ENCODE data around the gene CNPY3. TPM values are rescaled to one million over a fixed set of nuclear protein-coding genes. Genes with fewer than 3 reads are reported as not detected.

Gene CNPY3
- total RNA-seq, 4 donors from 2014 or later = 10.3 to 24.4 (median 21.0) TPM

DNA sequence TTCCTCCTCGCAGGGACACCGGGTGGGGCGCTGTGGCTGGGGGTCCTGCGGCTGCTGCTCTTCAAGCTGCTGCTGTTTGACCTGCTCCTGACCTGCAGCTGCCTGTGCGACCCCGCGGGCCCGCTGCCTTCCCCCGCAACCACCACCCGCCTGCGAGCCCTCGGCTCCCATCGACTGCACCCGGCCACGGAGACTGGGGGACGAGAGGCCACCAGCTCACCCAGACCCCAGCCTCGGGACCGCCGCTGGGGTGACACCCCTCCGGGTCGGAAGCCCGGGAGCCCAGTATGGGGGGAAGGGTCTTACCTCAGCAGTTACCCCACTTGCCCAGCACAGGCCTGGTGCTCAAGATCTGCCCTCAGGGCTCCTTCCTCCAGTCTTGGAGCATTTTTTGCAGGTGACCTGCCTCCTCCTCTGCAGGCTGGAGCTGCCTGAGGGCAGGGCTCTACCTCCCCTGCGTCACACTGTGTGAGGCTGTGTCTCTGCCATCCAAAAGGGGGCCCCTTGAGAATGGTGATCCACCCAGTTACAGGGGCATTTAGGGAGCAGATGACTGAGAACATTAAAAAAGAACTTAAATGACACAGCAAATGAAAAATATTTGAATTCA is 3.9 kb upstream of the CNPY3 start:
- Histone ChIP-seq H3K27ac (no peak overlapping the region), H3K27me3 (peaks cover 3% of the 10 kb centered on the region), H3K4me1 (peaks cover 5 to 16% (median 11%) of the 10 kb centered on the region in 4 donors), H3K36me3 (no peaks in the 10 kb centered on the region), H3K4me3 (no peak overlapping the region), H3K9me3 (no peaks in the 10 kb centered on the region)
- TF ChIP-seq POLR2A (IDR thresholded peaks at IDR 0.05) (no peak), POLR2AphosphoS5 (IDR thresholded peaks at IDR 0.05) (no peak), EP300 (IDR thresholded peaks at IDR 0.05; ENCODE audit: low read depth) (no peak)
- TF ChIP-seq, protein P1, sequence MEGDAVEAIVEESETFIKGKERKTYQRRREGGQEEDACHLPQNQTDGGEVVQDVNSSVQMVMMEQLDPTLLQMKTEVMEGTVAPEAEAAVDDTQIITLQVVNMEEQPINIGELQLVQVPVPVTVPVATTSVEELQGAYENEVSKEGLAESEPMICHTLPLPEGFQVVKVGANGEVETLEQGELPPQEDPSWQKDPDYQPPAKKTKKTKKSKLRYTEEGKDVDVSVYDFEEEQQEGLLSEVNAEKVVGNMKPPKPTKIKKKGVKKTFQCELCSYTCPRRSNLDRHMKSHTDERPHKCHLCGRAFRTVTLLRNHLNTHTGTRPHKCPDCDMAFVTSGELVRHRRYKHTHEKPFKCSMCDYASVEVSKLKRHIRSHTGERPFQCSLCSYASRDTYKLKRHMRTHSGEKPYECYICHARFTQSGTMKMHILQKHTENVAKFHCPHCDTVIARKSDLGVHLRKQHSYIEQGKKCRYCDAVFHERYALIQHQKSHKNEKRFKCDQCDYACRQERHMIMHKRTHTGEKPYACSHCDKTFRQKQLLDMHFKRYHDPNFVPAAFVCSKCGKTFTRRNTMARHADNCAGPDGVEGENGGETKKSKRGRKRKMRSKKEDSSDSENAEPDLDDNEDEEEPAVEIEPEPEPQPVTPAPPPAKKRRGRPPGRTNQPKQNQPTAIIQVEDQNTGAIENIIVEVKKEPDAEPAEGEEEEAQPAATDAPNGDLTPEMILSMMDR (IDR thresholded peaks at IDR 0.05) = no peak
- 68 to 100% methylated on average over 1 to 22 of the region's 23 CpGs for WGBS, 2 donors (ENCODE audit: low coverage in 1 of 2)
- in situ Hi-C loops (cut with MboI; ENCODE audit: low pct_ligation_motif_present in 1 of 4, low pct_unique_long_range_greater_than_20kb in 1 of 4, low sequenced_read_pairs in 3 of 4) = no loop called here
- no peak for DNase-seq
- intact Hi-C loops (cut with DNase I; ENCODE audit: low total_unique reads) = no loop called here

DNA sequence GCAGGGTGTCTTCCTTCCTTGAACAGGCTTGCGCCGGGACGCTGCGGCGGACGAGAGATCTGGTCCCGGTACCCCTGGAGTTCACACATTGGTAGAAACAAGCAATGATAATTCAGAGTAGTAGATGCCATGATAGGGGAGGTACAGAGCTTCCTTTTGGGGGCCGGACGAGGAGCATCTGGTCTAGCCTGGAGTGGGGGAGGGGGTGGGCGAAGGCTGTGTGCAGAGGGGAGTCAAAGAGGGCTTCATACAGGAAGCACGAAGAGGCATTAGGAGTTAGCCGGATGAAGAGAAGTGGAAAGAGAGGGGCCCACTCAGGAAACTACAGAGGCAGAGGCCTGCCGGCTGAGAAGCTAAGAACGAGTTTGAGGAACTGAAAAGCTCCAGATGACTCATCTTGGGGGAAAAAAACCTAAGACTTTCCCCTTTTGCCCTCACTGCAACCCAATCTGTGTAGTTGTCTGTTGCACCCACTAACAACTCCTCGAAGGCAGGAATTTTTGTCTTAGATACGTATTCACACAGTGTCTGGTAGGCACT is 611 bp downstream of the CNPY3 start:
- Histone ChIP-seq H3K4me3 (peak overlapping the region; percentile 53 to 69 (median 63)), H3K36me3 (peaks cover 0 to 8% (median 0%) of the 10 kb centered on the region in 4 donors), H3K9me3 (no peaks in the 10 kb centered on the region), H3K27me3 (peaks cover 3% of the 10 kb centered on the region), H3K4me1 (peaks cover 16 to 45% (median 22%) of the 10 kb centered on the region in 4 donors), H3K27ac (peak overlapping the region; percentile 90 to 94 (median 90))
- WGBS, 2 donors (ENCODE audit: low coverage in 1 of 2) = 0 to 1% methylated on average over 14 to 16 of the region's 16 CpGs
- in situ Hi-C loops (cut with MboI; ENCODE audit: low pct_ligation_motif_present in 1 of 4, low pct_unique_long_range_greater_than_20kb in 1 of 4, low sequenced_read_pairs in 3 of 4) = no loop called here
- peak; percentile 48 for DNase-seq
- intact Hi-C loops (cut with DNase I; ENCODE audit: low total_unique reads) = loop anchor here (1.0 kb wide), 1 partner anchor 54 kb away; the partner anchor contains the start of gene PPP2R5D
- TF ChIP-seq POLR2AphosphoS5 (IDR thresholded peaks at IDR 0.05) = peak in 1 of 3 donors; percentile 23
- no peak for TF ChIP-seq POLR2A (IDR thresholded peaks at IDR 0.05)

- in situ Hi-C loops (cut with MboI; ENCODE audit: low pct_ligation_motif_present in 1 of 4, low pct_unique_long_range_greater_than_20kb in 1 of 4, low sequenced_read_pairs in 3 of 4) = no loop called here
- Histone ChIP-seq H3K9me3 (no peaks in the 10 kb centered on the region), H3K4me1 (peaks cover 16 to 45% (median 22%) of the 10 kb centered on the region in 4 donors), H3K36me3 (peaks cover 0 to 26% (median 5%) of the 10 kb centered on the region in 4 donors), H3K4me3 (no peak overlapping the region), H3K27me3 (no peaks in the 10 kb centered on the region), H3K27ac (no peak overlapping the region)
- intact Hi-C loops (cut with DNase I; ENCODE audit: low total_unique reads) = no loop called here
- TF ChIP-seq POLR2AphosphoS5 (IDR thresholded peaks at IDR 0.05) (no peak), EP300 (IDR thresholded peaks at IDR 0.05; ENCODE audit: low read depth) (no peak), POLR2A (IDR thresholded peaks at IDR 0.05) (no peak)
- TF ChIP-seq, protein P1 (IDR thresholded peaks at IDR 0.05) = no peak
- no peak for DNase-seq
- WGBS, 2 donors (ENCODE audit: low coverage in 1 of 2) = 75 to 86% methylated on average over 2 to 3 of the region's 3 CpGs
These were observed 3.1 kb downstream of the CNPY3 start for GRCh38 chr6:42932412-42932811.

DNA sequence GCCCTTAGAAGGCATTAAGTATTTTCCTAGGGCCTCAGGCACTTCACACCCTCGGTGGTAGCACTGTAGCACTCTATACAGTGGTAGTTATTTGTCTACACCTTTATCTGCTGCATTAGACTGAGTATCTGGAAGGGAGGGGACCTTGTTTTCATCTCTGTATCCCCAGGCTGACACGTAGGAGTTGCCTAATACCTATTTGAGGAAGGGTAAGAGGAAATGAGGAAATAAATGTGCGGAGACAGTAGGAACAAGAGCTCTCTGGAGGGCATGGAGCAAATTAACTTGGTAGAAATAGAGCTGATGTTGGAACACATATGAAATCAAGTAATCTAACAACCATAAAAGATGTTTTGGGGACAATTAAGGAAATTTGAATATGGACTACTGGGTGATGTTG is 3.9 kb downstream of the CNPY3 start:
- in situ Hi-C loops (cut with MboI; ENCODE audit: low pct_ligation_motif_present in 1 of 4, low pct_unique_long_range_greater_than_20kb in 1 of 4, low sequenced_read_pairs in 3 of 4) (no loop called here), intact Hi-C loops (cut with DNase I; ENCODE audit: low total_unique reads) (no loop called here)
- H3K27me3 ChIP-seq = no peaks in the 10 kb centered on the region
- no peak for DNase-seq
- H3K36me3 ChIP-seq = peaks cover 0 to 30% (median 9%) of the 10 kb centered on the region in 4 donors
- 53 to 86% methylated on average over 1 to 3 of the region's 3 CpGs for WGBS, 2 donors (ENCODE audit: low coverage in 1 of 2)
- no peak for TF ChIP-seq POLR2A (IDR thresholded peaks at IDR 0.05)
- TF ChIP-seq, protein P1 (IDR thresholded peaks at IDR 0.05) = no peak
- TF ChIP-seq EP300 (IDR thresholded peaks at IDR 0.05; ENCODE audit: low read depth) = no peak
- TF ChIP-seq POLR2AphosphoS5 (IDR thresholded peaks at IDR 0.05) = no peak
- H3K9me3 ChIP-seq = no peaks in the 10 kb centered on the region
- H3K4me3 ChIP-seq = no peak overlapping the region
- peaks cover 16 to 41% (median 22%) of the 10 kb centered on the region in 4 donors for H3K4me1 ChIP-seq
- no peak overlapping the region for H3K27ac ChIP-seq

Measured in transverse colon (tissue), 4 donors.